LNCaP clone FGC (cell line): ENCODE results near the gene PFDN1.

Experiments used
- DNase-seq: peaks from one replicate; pipeline ENCODE4 v3.0.0-alpha.2; 2011; ENCODE audit warnings: low read depth
- H3K4me3 ChIP-seq: 2 replicates; pipeline ENCODE4 v1.5.1; 2011; ENCODE audit warnings: mild to moderate bottlenecking, low read depth, low read length, control low read depth
- TF ChIP-seq, protein P1 (sequence below): IDR thresholded peaks from 2 replicates; pipeline ENCODE4 v1.5.1; 2012; ENCODE audit warnings: mild to moderate bottlenecking; ENCODE audit not compliant: control insufficient read depth, insufficient read depth; ENCODE audit errors: extremely low read depth

PFDN1 gene

GRCh38 chr5:140292212-140293036 lies 10.5 kb downstream of the PFDN1 start:
- DNase-seq, result peak; percentile 40
- H3K4me3 ChIP-seq, result no peak overlapping the region

GRCh38 chr5:140287801-140288521 lies 14.9 kb downstream of the PFDN1 start:
- TF ChIP-seq, protein P1, sequence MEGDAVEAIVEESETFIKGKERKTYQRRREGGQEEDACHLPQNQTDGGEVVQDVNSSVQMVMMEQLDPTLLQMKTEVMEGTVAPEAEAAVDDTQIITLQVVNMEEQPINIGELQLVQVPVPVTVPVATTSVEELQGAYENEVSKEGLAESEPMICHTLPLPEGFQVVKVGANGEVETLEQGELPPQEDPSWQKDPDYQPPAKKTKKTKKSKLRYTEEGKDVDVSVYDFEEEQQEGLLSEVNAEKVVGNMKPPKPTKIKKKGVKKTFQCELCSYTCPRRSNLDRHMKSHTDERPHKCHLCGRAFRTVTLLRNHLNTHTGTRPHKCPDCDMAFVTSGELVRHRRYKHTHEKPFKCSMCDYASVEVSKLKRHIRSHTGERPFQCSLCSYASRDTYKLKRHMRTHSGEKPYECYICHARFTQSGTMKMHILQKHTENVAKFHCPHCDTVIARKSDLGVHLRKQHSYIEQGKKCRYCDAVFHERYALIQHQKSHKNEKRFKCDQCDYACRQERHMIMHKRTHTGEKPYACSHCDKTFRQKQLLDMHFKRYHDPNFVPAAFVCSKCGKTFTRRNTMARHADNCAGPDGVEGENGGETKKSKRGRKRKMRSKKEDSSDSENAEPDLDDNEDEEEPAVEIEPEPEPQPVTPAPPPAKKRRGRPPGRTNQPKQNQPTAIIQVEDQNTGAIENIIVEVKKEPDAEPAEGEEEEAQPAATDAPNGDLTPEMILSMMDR, result no peak
- H3K4me3 ChIP-seq, result no peak overlapping the region
- no peak for DNase-seq

More at GRCh38 chr5:140292212-140293036, 10.5 kb downstream of the PFDN1 start:
- TF ChIP-seq, protein P1, result no peak

GRCh38 chr5:140286424-140286823 lies 16.5 kb downstream of the PFDN1 start:
- DNase-seq, result no peak
- TF ChIP-seq, protein P1, result no peak

GRCh38 chr5:140284013-140284412 lies 18.9 kb downstream of the PFDN1 start:
- H3K4me3 ChIP-seq, result no peak overlapping the region
- no peak for DNase-seq
- TF ChIP-seq, protein P1, result no peak

More at GRCh38 chr5:140286424-140286823, 16.5 kb downstream of the PFDN1 start:
- H3K4me3 ChIP-seq, result no peak overlapping the region

DNA sequence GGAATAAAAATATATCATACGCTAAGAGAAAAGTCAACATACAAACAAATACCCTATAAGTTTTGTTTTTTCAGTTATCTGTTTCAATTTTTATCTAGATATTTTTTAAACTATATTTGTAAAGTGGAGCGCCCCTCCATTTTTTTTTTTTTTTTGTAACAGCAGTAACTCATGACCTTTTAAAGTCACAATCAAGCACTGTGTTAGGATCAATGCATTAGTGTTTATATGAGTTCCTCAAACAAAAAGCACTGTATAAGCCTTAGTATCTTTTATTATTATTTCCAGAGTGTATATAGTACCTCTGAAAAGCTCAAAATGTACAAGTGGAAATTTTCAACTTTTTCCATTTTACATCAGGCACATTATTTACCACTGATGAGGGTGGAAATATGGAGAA lies 20.6 kb downstream of the PFDN1 start:
- no peak for DNase-seq
- TF ChIP-seq, protein P1, result no peak
- no peak overlapping the region for H3K4me3 ChIP-seq

DNA sequence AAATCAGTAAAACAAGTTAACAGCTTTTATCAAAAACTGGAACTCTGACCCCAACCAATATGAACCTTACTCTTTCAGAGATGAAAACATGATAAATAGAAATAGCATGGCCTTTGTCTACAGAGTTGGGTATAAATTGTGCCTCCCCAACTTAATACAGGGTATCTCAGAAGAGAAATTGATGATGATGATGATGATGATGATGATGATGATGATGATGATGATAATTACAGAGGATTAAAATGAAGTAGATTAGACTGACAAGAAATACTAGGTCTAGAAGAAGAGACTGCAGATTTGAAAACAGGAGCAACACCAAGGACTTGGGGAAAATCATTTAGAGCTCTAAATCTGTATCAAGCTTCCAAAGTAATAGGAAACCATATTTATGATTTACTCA lies 27.1 kb downstream of the PFDN1 start:
- TF ChIP-seq, protein P1, result no peak
- H3K4me3 ChIP-seq, result no peak overlapping the region
- no peak for DNase-seq

- no peak overlapping the region for H3K4me3 ChIP-seq
- DNase-seq, result no peak
Observed at GRCh38 chr5:140273401-140273877, 29.5 kb downstream of the PFDN1 start.

More at GRCh38 chr5:140273401-140273877, 29.5 kb downstream of the PFDN1 start:
- TF ChIP-seq, protein P1, result no peak
